Gastrocnemius medialis (tissue), 4 donors: ENCODE results near the gene SPRYD4. TPM values are rescaled to one million over a fixed set of nuclear protein-coding genes. Genes with fewer than 3 reads are reported as not detected.

Experiments used
- ATAC-seq, 2 donors: fragments of 150-250 bp; one replicate each; pipeline ENCODE4 v1.9.1; 2016
- DNase-seq, 2 donors: peaks; one replicate each; pipeline ENCODE4 v3.0.0-alpha.2; 2019
- H3K27ac ChIP-seq, 4 donors: fragments of 200-600 bp; sonication (generic); 1 replicate in 1 of 4; 2 replicates in 3 of 4; pipeline ENCODE4 v1.5.1; 2016 to 2018; ENCODE audit warnings: mild to moderate bottlenecking in 2 of 4, moderate library complexity in 1 of 4
- H3K27me3 ChIP-seq, 3 donors: fragments of 200-600 bp; sonication (generic) in 2 of 3; 1 replicate in 1 of 3; 2 replicates in 2 of 3; pipeline versions ENCODE4 v1.5.1 to v1.6.0; 2016 to 2019; ENCODE audit warnings: mild to moderate bottlenecking in 1 of 3, moderate library complexity in 1 of 3
- H3K36me3 ChIP-seq, 2 donors: fragments of 200-600 bp; sonication (generic) in 1 of 2; one replicate each; pipeline ENCODE4 v1.5.1; 2017 to 2018
- H3K4me1 ChIP-seq, 2 donors: fragments of 200-600 bp; sonication (generic) in 1 of 2; one replicate each; pipeline ENCODE4 v1.5.1; 2016 to 2017; ENCODE audit warnings: mild to moderate bottlenecking in 2 of 2
- H3K4me3 ChIP-seq, 4 donors: fragments of 200-600 bp; sonication (generic) in 3 of 4; 1 replicate in 1 of 4; 2 replicates in 3 of 4; pipeline ENCODE4 v1.5.1; 2016 to 2019; ENCODE audit warnings: mild to moderate bottlenecking in 2 of 4
- H3K9me3 ChIP-seq, 3 donors: fragments of 200-600 bp; sonication (generic) in 2 of 3; 1 replicate in 1 of 3; 2 replicates in 2 of 3; pipeline ENCODE4 v1.5.1; 2016 to 2019
- POLR2A ChIP-seq, 2 donors: fragments of 450-650 bp; IDR thresholded peaks; one replicate each; pipeline ENCODE4 v1.6.1; 2017; ENCODE audit warnings: antibody characterized with exemption in 2 of 2, mild to moderate bottlenecking in 2 of 2, moderate library complexity in 2 of 2
- in situ Hi-C, 4 donors: fragments of 200-750 bp; cut with MboI; loops; one replicate each; pipeline versions ENCODE4 v1.15.0 to v1.8.0; 2017; ENCODE audit warnings: low sequenced_read_pairs in 4 of 4
- intact Hi-C: fragments of 100-400 bp; cut with DNase I; formaldehyde crosslinking; loops from one replicate; pipeline ENCODE4 v1.15.1; 2023; ENCODE audit warnings: low total_unique reads
- total RNA-seq, 4 donors: library from RNA; depleted of rRNA; stranded (reverse); fragments of >200 nt; gene quantifications; one replicate each; pipeline versions ENCODE4 v1.1.0 to v1.2.3, GENCODE V29; 2016
- TF ChIP-seq, protein P1 (sequence below), 5 experiments: fragments of 450-650 bp in 3 of 5; fragments of 200-600 bp in 2 of 5; sonication (generic) in 2 of 5; IDR thresholded peaks in 4 of 5; conservative IDR thresholded peaks in 1 of 5; 1 replicate in 4 of 5; 2 replicates in 1 of 5; pipeline ENCODE4 v1.5.1; 2016 to 2019; ENCODE audit warnings: antibody characterized with exemption in 5 of 5, mild to moderate bottlenecking in 3 of 5, moderate library complexity in 3 of 5

The SPRYD4 gene
- total RNA-seq, 4 donors from 2014 or later: 1.6 to 4.7 (median 2.9) TPM

DNA sequence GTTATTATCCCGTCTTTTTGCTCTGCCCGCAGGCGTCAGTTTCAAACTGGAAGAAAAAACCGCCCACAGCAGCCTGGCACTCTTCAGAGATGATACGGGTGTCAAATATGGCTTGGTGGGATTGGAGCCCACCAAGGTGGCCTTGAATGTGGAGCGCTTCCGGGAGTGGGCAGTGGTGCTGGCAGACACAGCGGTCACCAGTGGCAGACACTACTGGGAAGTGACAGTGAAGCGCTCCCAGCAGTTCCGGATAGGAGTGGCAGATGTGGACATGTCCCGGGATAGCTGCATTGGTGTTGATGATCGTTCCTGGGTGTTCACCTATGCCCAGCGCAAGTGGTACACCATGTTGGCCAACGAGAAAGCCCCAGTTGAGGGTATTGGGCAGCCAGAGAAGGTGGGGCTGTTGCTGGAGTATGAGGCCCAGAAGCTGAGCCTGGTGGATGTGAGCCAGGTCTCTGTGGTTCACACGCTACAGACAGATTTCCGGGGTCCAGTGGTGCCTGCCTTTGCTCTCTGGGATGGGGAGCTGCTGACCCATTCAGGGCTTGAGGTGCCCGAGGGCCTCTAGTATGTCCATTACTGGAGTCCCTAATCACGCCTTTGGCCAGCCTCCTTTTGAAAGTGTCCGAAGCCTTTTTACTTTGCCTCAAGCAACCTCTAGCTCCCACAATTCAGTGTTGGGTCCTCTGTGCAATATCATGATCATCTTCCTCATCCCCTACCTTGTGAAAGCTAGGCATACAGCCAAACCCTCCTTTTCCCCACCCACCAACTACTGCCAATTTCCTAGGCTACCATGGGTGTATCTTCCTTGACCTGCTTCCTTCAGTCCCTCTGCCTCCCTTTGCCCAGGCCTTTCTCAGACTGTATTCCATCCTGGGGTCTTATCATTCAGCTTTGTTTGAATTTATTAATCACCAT, 891 bp downstream of the SPRYD4 start:
- Histone ChIP-seq H3K4me1 (peaks cover 11 to 13% of the 10 kb centered on the region in 2 donors), H3K36me3 (peaks cover 0 to 6% of the 10 kb centered on the region in 2 donors), H3K27me3 (no peaks in the 10 kb centered on the region), H3K4me3 (peak overlapping the region; percentile 82 to 96 (median 89)), H3K9me3 (no peaks in the 10 kb centered on the region), H3K27ac (peak overlapping the region; percentile 88 to 94 (median 92))
- in situ Hi-C loops (loop anchor here in 3 of 4 donors (10.0 to 25.0 kb wide), 4 partner anchors 104 to 282 kb away; partner anchors contain the start of genes APOF (in 1 of the 3), SMARCC2 (in 1 of the 3) and STAT2 (in 1 of the 3)), intact Hi-C loops (loop anchor here (5.0 to 10.0 kb wide), 3 partner anchors 137 to 244 kb away; partner anchors contain the start of genes CNPY2, NABP2, PAN2 and RNF41)
- peak in 1 of 2 donors; percentile 39 for DNase-seq
- ATAC-seq: peak; percentile 20 to 36
- no peak for TF ChIP-seq POLR2A (IDR thresholded peaks at IDR 0.05)
- TF ChIP-seq, protein P1, sequence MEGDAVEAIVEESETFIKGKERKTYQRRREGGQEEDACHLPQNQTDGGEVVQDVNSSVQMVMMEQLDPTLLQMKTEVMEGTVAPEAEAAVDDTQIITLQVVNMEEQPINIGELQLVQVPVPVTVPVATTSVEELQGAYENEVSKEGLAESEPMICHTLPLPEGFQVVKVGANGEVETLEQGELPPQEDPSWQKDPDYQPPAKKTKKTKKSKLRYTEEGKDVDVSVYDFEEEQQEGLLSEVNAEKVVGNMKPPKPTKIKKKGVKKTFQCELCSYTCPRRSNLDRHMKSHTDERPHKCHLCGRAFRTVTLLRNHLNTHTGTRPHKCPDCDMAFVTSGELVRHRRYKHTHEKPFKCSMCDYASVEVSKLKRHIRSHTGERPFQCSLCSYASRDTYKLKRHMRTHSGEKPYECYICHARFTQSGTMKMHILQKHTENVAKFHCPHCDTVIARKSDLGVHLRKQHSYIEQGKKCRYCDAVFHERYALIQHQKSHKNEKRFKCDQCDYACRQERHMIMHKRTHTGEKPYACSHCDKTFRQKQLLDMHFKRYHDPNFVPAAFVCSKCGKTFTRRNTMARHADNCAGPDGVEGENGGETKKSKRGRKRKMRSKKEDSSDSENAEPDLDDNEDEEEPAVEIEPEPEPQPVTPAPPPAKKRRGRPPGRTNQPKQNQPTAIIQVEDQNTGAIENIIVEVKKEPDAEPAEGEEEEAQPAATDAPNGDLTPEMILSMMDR (IDR thresholded peaks at IDR 0.05 in 4 of 5, conservative IDR thresholded peaks at IDR 0.05 in 1 of 5): no peak

DNA sequence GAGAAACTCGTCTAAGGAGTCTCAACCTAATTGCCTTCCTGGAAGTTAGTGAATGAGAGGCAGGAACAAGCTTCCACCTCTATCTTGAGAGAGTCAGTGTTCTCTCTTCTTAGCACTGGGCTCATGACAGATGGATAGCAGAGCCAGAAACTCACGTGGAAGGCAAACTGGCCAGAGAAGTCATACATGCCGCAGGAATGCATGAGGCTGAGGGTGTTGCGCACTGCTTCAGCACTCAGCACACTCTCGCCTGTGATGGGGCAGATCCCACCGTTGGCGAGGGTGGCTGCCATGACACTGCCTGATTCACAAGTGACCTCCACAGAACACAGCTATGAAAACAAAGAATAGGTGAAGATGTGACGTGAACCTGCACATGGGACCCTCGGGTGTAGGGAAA, 6.0 kb downstream of the SPRYD4 start:
- H3K27me3 ChIP-seq: no peaks in the 10 kb centered on the region
- no peaks in the 10 kb centered on the region for H3K9me3 ChIP-seq
- in situ Hi-C loops: loop anchor here in 1 of 4 donors (25.0 kb wide), 1 partner anchor 287 kb away; the partner anchor contains the start of gene SMARCC2
- no peak overlapping the region for H3K4me3 ChIP-seq
- no peak overlapping the region for H3K27ac ChIP-seq
- H3K36me3 ChIP-seq: peaks cover 0 to 6% of the 10 kb centered on the region in 2 donors
- H3K4me1 ChIP-seq: peaks cover 5 to 7% of the 10 kb centered on the region in 2 donors
- TF ChIP-seq POLR2A (IDR thresholded peaks at IDR 0.05): no peak
- TF ChIP-seq, protein P1 (IDR thresholded peaks at IDR 0.05 in 4 of 5, conservative IDR thresholded peaks at IDR 0.05 in 1 of 5): no peak
- intact Hi-C loops: no loop called here
- no peak for ATAC-seq
- no peak for DNase-seq

DNA sequence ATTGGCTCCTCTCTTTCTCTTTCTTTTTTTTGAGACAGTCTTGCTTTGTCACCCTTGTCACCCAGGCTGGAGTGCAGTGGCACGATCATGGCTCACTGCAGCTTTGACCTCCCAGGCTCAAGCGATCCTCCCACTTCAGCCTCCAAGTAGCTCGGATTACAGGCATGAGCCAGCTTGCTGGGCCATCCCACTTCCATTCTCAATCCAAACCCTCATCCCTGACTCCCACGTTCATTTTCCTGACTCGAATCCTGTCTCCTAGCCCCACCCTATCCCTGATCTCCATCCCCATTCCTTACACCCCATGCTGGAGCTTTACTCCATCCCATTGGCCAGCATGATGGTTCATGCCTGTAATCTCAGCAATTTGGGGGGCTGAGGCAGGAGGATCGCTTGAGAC, 7.8 kb downstream of the SPRYD4 start:
- Histone ChIP-seq H3K27me3 (no peaks in the 10 kb centered on the region), H3K4me3 (no peak overlapping the region), H3K27ac (no peak overlapping the region), H3K4me1 (no peaks in the 10 kb centered on the region), H3K36me3 (peaks cover 0 to 6% of the 10 kb centered on the region in 2 donors), H3K9me3 (no peaks in the 10 kb centered on the region)
- ATAC-seq (no peak), DNase-seq (no peak)
- no peak for TF ChIP-seq POLR2A (IDR thresholded peaks at IDR 0.05)
- TF ChIP-seq, protein P1 (IDR thresholded peaks at IDR 0.05 in 4 of 5, conservative IDR thresholded peaks at IDR 0.05 in 1 of 5): no peak
- in situ Hi-C loops: no loop called here
- intact Hi-C loops: no loop called here

DNA sequence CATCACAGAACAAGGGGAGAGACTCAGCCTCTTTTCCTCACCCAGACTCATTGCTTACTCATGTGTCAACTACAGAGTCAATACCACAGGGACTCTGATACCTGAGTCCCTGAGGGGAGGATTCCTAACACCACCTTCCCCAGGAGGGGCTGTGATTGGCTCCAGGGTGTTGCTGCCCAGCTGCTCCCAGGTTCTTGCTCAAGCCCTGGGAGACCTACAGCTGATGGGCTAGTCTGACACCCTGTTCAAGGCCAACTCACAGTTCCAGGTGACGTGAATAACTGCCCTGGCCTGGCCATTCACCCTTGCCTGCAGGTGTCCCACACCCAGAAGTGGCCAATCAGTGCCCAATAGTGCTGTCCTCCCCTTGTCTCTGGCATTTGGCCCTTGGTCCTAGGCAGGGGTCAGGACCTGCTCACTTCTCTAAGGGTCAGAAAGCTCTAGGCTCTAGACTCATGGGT, 8.6 kb downstream of the SPRYD4 start:
- intact Hi-C loops (no loop called here), in situ Hi-C loops (no loop called here)
- H3K36me3 ChIP-seq: peaks cover 0 to 6% of the 10 kb centered on the region in 2 donors
- no peaks in the 10 kb centered on the region for H3K9me3 ChIP-seq
- ATAC-seq (no peak), DNase-seq (no peak)
- H3K27me3 ChIP-seq: no peaks in the 10 kb centered on the region
- H3K4me3 ChIP-seq: no peak overlapping the region
- TF ChIP-seq, protein P1 (IDR thresholded peaks at IDR 0.05 in 4 of 5, conservative IDR thresholded peaks at IDR 0.05 in 1 of 5): no peak
- TF ChIP-seq POLR2A (IDR thresholded peaks at IDR 0.05): no peak
- H3K4me1 ChIP-seq: no peaks in the 10 kb centered on the region
- H3K27ac ChIP-seq: no peak overlapping the region
